Suppressor macrophage treated with lipopolysaccharide for 1 hour (primary cell): ENCODE data around the gene NOXA1.
A peak's percentile ranks its signal among the peaks of the same experiment; 100 is the strongest.
"Not testable (repeated sequence)": the region's sequence is repeated elsewhere in the genome, so short reads cannot be mapped to it uniquely, and the experiment has no call there.

Experiments
- DNase-seq, 3 donors: peaks; one replicate each; pipeline ENCODE4 v3.0.0-alpha.2; 2020 to 2022

The NOXA1 gene

GRCh38 chr9:137422604-137423513 is at the start of gene NOXA1, which contains the start of gene EXD3:
Gene NOXA1, plus strand, starts transcription at chr9:137423393. Its CDS starts 137 bp downstream, at chr9:137423530.
Gene EXD3, minus strand, starts transcription at chr9:137423162. Its CDS starts 27,805 bp downstream, at chr9:137395357.
- DNase-seq, result peak; percentile 96 to 100 (median 99)

GRCh38 chr9:137373611-137373980 is 49.6 kb upstream of the NOXA1 start:
- no peak for DNase-seq

- no peak for DNase-seq
Measured at GRCh38 chr9:137374131-137374845, 48.9 kb upstream of the NOXA1 start.

- no peak for DNase-seq
Measured at GRCh38 chr9:137375321-137376058, 47.7 kb upstream of the NOXA1 start.

- DNase-seq, result no peak
Measured at GRCh38 chr9:137376386-137376785, 46.8 kb upstream of the NOXA1 start.

GRCh38 chr9:137378688-137379410 is 44.3 kb upstream of the NOXA1 start:
- not testable (repeated sequence) for DNase-seq

GRCh38 chr9:137379761-137380161 is 43.4 kb upstream of the NOXA1 start:
- no peak for DNase-seq

GRCh38 chr9:137380171-137380570 is 43.0 kb upstream of the NOXA1 start:
- no peak for DNase-seq

GRCh38 chr9:137380606-137381005 is 42.6 kb upstream of the NOXA1 start:
- no peak for DNase-seq

GRCh38 chr9:137381501-137382443 is 41.4 kb upstream of the NOXA1 start:
- no peak for DNase-seq

- DNase-seq, result no peak
Measured at GRCh38 chr9:137382444-137383080, 40.6 kb upstream of the NOXA1 start.

- DNase-seq, result no peak
Measured at GRCh38 chr9:137383081-137383783, 40.0 kb upstream of the NOXA1 start.

GRCh38 chr9:137383784-137384756 is 39.1 kb upstream of the NOXA1 start:
- DNase-seq, result no peak

- no peak for DNase-seq
Measured at GRCh38 chr9:137385061-137385655, 38.0 kb upstream of the NOXA1 start.

- not testable (repeated sequence) for DNase-seq
Measured at GRCh38 chr9:137386507-137387113, 36.6 kb upstream of the NOXA1 start.

- DNase-seq, result peak in 1 of 3 donors; percentile 27
Measured at GRCh38 chr9:137387114-137387890, 35.9 kb upstream of the NOXA1 start.
